ENCODE data around the gene LYL1.

The LYL1 gene

DNA sequence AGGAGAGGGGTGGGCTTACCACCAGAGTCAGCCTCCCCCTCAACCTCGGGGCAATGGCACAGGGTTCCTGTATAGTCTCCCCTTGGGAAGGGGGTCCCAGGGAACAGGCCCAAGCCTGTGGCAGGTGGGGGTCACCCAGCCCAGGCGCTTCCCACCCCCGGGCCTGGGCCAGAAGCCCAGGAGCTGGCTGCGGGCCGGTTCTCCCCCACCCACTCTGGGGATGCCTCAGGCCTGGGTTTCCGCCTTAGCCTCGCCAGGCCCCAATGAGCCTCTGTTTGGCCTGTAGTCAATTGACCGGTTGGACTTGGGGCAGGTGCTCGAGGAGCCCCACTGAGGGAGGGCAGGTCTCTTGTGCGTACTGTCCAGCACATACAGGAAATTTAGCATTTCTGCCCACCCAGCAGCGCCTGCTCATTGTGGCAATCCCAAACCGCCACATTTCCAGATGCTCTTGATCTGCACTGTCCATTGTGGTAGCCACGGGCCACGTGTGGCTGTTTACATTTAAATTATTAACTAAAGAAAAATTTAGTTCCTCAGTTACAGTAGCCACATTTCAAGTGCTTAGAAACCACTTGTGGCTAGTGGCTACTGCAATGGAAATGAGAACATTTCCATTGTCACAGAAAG lies 9.9 kb downstream of the LYL1 start:
- DNase-seq (ENCODE audit: low read depth): no peak

DNA sequence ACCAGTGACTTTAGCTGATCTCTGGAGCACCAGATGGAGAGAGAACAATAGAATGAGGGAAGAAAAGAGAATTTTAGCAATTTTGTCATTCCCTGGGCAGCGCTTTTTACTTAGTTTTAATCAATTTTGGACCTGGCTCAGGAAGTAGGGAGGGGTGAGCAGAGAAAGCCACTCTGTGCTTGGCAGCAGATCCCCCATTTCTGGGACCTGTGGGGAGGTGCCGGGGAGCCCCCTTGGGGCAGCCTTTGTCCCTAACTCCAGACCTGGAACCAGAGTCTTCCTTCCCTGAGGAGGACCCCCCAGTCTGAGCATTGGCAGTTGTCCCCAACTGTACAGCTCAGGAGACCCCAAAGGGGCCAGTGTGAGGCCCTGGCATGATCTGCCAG lies 10.5 kb downstream of the LYL1 start:
- no peak for DNase-seq (ENCODE audit: low read depth)

DNA sequence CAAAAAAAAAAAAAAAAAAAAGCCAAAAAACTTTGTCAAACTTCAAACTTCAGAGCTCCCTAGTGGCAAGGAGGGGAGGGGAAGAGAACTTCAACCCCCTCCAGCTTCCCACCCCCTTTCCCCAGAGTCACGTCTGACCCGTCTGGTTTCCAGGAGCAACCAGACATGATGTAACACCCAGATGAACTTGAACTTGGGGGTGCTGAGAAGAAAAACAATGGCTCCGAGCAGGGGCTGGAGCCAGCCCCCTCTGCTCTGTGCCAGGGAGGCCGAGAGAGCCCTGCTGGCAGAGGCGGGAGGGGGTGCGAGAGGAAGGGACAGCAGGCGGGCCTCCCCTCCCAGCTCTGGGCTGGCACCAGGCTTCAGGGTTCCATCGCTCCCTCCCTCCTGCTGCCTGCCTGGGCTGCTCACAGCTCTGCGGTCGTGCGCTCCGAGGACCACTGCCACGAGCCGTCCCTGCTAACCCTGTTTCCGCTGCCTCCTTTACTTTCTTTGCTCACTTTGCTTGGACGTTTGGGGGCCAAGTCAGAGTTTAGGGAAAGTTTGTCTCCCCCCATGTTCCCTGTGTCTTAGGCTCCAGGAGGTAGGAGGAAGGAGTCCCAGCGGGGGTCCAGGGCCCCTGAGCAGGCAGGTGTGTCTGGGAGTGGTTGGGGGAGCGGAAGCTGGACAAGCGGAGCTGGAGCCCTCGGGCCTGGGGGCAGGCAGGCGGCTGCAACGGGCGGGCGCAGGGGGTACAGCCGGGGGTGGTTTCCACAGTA lies 11.1 kb downstream of the LYL1 start:
- DNase-seq (ENCODE audit: low read depth): no peak

DNA sequence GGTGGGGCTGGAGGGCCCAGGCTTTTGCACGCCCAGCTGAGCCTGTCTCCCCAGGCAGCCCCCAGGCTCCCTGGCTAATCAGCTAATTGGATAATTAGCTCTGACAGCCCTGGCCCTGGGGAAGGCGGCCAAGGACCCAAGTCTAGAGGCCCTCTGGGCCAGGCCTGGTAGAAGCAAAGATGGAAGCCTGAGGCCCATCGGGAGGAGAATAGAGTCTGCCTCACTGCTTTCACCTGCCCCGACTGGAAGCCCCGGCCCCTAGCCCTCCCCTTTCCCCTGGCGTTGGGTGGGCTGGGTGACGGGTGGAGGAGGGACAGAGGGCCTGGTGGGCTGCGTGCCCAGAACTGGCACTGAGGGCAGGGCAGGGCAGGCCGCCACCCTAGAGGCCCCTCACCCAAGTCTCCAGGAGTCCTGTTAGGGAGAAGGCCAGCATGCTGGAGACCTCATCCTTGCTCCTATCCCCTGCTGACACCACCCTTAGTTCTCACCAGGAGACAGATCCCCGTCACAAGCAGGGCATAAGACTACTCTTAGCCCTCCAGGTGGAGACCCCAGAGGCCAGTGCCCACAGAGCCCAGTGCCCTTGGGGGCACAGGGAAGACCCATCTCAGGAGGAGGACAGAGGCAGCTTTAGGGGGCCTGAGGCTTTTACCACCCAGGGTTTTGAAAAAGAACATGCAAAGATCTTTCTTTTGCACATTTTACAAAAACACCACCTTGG lies 12.0 kb downstream of the LYL1 start:
- no peak for DNase-seq (ENCODE audit: low read depth)

DNA sequence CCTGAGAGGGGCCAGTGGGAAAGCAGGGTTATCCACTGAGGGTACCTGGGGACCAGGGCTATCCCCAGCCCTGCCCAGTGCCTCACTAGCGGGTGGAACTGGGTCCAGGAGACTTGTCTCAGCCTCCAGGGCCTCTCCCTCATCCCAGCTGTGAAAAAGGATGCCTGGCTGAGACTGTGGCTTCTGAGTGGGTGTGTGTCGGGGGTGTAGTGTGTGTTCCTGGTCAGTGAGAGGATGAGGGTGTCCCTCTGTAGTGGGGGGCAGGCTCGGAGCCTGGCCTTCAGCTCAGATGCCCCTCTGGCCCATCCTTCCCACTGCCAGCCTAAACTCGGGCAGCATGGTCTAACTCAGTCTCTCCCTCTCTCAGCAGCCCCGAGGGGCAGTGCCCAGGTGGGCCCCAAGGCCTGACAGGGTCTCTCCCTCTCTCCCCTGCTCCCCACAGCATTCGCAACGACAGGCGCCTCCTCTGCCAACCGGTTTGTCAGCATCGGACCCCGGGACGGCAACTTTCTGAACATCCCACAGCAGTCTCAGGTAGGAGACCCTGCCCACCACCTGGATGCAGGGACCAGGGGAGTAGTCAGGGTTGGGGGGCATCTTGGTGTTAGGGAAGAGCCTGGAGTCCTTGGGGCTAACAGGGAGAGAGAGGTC lies 12.7 kb downstream of the LYL1 start:
- no peak for DNase-seq (ENCODE audit: low read depth)

DNA sequence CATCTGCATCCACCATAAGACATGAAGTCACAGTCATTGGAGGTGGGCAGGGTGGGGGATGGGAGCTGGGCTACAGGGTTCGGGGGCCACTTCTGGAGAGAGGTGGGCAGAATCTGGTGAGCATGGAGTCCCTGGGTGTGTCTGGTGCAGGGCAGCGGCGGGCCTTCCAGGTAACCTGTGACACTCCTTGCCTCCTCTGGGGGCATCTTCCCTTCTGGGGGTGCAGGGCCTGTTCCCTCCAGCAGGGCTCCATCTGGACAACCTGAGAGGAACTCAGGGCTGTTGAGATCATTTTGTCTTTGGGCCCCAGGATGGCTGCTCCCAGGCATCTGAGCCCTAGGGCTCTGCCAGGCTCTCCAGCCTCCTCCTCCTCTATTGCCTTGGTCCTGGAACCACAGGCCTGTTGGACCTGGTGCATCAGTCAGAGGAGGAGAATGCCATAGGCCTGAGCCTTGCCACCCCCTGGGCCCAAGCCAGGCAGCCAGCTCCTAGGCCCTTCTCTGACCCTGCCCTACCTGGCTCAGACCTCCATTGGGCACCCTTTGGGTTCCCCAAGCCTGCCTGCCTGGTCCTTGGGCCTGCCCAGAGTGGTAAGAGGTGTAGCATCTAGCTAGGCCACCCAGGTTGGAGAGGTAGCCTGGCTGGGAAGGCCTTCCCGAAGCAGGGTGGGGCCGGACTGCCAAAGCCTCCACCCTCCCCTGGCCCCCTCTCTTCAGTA lies 13.4 kb downstream of the LYL1 start:
- DNase-seq (ENCODE audit: low read depth): no peak

DNA sequence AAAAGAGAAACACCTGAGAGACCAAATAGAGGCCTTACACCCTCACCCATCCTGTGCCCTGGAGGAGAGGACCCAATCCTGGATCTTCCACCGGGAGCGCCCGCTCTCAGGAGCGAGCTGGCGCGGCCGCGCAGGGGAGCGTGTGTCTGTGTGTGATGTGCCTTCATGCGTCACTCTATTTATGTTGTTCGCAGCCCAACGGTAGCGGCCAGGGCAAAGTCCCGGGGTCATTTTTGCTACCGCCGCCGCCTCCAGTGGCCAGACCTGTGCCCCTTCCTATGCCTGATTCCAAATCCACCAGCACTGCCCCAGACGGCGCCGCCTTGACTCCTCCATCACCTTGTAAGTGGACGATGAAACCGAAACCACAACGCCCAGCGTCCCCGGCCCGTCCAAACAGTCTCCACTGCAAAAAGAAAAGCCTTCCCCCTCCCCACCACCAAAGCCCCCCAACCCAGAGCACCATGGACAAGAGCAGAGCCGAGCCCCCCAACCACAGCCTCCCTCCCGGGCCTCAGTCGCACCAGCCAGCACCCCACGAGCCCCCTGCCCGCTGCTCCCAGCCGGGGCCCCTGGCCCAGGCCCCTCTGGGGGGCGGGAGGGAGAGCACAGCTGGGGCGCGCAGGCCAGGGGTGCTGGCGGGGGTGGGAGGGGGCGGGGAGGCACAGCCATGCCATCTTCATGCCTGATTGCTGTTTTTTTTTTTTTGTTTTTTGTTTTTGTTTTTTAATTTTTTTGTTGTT lies 14.7 kb downstream of the LYL1 start:
- no peak for DNase-seq (ENCODE audit: low read depth)

DNA sequence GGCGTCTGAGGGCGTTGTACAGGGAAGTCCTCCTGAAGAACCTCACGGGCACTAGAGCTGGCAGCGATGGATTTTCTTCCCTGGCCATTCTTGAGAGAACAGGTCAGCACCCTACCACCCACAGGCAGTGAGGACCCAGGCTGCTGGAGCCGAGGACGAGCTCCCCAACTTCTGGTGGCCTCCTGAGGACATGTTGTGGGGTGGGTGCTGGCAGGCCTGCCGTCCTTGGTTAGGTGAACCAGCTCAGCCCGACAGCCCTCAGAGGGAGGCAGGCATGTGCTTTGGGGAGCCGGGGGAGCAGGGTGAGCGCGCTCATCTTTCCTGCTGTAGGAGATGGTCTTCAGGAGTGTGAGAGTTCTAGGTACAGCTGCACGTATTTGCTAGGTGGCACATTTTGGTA lies 15.4 kb downstream of the LYL1 start:
- no peak for DNase-seq (ENCODE audit: low read depth)

DNA sequence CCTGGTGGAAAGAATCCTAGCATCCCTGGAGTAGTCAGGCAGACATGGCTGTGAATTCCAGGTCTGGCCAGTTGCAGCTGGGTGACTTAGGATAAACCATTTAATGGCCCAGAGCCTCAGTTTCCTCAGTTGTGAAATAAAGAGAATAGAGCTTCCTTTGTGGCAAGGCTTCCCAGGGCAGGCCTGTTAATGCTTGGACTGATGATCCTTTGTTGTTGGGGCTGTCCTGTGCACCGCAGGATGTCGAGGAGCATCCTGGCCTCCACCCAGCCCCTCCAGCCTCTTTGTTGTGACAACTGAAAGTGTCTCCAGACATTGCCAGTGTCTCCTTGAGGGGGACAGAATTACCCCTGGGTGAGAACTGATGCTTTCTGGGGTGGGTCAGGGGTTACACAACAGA lies 16.3 kb downstream of the LYL1 start:
- no peak for DNase-seq (ENCODE audit: low read depth)

DNA sequence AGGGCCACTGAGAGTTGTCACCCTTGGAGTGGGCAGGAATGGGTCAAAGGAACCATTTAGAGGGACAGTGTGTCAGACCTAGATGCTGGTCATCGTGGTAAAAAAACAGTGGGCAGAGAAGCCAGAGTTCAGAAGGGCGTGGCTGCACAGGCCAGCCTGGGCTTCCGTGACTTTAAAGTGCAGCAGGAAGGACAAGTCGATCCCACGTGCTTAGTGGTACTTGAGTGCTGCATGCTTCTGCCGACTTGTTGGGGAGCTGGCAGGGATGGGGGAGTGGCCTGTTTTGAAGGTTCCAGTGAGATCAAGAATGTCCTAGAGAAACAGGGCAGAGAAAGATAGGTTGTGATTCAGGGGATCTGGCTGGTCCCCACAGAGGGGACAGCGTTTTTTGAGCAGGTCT lies 17.0 kb downstream of the LYL1 start:
- no peak for DNase-seq (ENCODE audit: low read depth)

DNA sequence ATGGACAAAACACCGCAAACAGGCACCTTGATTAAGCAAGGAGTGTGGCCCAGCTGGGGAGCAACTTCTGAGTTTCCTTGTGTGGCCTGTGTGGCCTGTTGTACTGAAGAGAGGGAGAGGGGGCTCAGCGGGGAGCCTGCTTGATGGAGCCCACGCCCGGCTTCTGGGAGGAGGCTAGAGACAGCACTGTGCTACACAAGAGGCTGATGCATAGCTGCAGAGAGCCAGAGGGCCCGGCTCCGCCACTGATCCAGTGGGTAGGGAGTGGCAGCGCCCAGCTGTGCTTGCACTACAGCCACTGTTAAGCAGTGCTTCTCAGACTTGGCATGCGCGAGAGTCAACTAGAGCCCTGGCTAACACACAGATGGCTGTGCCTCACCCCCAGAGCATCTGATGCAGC lies 19.0 kb downstream of the LYL1 start:
- DNase-seq (ENCODE audit: low read depth): no peak

DNA sequence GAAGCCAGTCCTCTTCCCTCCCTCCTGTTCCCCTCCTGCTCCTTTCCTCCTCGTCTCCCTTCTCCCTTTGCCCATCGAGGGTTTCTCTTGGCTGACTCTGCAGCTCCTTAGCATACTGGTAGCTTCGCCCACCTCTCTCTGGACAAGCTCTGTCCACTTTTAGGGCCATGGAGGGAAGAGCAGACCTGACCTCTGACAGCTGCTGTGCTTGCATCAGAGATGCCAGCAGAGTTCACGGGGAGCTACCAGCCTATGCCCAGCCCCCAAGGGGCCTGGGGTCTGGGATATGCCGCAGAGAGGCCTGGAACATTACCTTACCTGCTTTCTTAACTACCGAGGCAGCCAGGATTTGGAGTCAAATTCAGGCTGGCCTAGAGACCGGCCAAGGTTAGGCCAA lies 19.7 kb downstream of the LYL1 start:
- no peak for DNase-seq (ENCODE audit: low read depth)

DNA sequence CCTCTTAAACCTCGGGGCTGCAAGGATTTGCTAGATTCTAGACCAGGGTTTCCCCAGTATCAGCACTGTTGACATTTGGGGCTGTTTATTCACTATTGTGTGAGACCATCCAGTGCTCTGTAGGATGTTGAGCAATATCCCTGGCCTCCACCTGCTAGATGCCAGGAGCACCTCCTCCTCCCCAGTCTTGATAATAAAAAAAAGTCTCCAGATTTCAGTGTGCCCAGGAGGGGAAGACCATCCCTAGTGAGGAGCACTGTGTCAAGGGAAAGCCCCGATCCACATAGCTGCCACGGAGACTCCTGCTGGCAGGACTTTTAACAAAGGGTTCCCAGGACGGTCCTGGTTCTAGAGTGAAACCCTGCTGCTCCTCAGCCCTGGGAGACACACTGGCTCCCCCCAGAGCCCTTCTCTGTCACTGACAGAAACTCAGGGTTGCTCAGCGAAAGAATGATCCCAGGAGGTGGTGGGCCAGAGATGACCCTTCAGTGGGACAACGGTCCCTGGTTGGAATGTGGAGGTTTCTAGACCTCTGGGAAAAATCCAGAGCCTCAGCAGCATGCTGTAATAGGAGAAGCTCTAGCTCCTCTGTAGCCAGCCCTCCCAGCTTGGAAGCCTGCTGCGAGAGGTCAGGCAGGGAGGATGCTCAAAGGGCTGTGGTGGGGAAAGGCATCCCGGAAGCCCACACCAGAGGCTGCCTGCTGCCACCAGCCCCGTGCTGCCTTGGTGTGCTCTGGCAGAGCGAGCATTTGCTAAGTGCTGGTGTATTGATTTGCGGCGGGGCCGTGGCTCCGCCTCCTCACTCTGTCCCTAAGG lies 20.3 kb downstream of the LYL1 start:
- no peak for DNase-seq (ENCODE audit: low read depth)

DNA sequence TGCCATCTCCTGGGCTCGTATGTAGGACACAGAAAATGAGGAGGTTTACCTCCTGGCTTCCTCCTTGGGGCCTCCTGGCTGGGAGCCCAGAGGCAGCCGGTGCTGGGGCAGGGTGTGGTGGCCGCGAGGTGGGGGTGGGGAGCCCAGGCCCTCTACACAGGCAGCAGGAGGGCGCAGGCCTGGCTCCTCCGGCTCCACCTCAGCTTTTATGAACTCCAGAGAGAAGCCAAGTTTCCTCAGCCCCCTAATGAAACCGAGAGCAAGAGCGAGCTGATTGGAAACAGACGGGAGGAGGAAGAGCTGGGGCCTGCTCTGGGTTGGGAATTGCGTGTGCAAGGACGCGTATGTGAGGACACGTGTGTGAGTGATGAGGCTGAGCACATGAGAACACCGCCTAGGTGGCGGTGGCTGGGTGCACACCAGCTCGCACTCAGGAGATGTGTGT lies 23.1 kb downstream of the LYL1 start:
- no peak for DNase-seq (ENCODE audit: low read depth)

DNA sequence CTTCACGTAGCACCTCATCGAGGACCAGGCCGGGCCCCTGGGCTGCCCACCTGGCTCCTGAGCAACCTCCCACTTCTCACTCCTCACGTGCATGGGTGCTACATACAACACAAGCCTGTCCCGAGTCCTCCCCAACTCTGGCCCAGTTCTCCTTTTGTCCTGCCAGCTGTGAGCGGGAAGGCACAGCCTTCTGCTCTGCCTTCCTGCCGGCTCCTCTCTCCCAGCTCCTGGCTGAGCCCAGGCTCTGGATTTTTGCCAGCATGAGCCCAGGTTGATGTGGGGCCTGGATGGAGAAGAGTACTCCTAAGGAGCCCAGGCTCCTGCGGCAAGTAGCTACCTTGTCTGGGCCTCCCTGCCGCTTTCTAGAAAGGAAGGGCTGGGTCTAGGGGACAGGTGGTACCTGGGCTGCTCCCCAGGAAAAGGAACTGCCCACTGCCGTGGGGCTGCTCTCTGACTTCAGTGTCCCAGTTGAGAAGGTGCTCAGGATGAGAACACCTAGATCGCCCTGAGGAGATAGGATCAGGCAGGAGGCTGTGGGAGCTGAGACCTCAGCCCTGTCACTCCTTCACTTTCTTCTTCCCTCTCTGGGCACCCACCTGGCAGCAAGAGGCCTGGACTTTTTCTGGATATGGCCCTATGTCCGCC lies 23.6 kb downstream of the LYL1 start:
- no peak for DNase-seq (ENCODE audit: low read depth)

DNA sequence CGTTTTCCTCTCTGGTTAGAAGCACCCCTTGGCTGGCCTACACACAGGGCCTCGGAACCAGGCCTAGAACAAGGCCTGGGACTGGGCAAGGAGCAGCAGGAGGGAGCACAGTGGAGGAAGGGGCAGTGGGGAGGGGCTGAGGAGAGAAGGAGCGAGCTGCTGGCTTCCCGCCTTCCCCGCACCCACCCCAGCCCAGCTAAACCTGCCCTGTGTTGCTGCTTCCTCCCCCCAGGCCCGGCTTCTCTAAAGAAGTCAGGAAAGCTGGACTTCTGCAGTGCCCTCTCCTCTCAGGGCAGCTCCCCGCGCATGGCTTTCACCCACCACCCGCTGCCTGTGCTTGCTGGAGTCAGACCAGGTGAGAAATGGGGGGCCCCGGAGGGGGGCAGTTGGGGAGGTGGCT lies 24.3 kb downstream of the LYL1 start:
- no peak for DNase-seq (ENCODE audit: low read depth)

DNA sequence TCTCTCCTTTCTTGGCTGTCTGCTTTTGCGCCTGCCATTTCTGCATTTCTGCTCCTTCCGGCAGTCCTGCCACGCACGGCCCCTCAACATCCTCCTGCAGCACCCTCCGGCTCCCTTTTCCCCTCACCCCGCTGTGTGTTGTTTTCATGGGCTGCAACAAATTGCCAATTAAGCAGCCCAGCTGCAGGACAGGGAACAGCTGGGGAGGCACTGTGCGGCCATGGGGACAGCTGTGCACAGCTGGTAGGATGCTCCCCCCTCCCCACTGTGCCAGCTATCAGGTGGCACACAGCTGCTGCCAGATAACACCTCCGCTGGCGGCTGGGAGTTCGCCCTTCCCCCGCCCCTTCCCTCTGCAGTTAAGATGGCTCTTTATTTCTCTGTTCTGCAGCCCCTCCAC lies 25.4 kb downstream of the LYL1 start:
- DNase-seq (ENCODE audit: low read depth): no peak

DNA sequence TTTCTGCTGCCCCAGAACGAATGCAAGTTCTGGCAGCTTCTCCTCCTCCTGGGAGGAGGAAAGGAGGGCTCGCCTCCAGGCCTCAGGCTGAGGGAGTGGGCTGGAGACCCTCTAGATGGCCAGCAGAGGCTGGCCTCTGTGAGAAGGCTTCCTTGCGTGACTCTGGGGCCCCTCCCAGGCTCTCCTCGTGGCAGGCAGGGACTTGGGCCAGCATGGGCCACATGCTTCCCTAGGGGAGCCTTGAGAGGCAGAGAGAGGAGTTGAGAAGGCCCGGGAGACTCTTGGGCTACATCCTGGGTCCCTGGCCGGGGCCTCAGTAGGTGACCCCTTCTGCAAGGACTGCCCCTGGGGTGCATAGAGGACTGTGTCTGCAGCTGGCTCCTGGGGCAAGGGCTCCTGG lies 25.9 kb downstream of the LYL1 start:
- DNase-seq (ENCODE audit: low read depth): no peak

DNA sequence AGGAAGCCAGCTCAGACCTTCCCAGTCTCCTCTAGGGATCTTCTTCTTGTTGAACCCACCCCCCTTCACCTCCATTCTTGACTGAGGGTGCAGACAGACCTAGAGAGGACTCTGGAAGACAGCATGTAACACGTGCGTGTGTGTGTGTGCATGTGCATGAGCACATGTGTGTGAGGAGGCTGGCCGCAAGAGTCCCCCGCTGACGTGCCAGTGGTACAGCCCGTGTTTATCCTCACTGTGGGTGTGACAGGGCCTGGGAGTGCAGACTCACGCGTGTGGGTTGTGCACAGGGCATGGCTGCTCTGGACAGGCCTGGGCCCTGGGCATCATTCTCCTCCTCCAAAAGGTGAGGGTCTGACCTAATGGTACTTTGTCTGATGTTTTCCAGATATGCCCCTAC lies 26.3 kb downstream of the LYL1 start:
- DNase-seq (ENCODE audit: low read depth): no peak

DNA sequence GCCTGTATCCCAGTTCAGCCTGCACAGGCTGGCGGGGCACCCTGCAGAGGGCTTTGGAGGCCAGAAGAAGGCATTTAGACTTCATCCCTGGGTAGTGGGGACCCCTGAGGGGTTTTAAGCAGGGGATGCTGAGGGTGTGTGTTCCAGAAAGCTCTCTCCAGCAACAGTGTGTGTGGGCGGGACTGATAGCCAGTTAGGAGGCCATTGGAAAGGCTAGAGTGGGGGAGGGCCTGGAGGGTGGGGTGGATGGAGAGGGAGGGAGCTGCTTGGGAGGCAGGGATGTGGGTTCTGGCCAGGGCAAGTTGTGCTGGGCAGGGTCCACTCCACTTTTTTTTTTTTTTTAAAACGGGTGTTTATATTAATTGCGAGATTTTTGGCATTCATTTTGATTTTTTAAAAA lies 28.3 kb downstream of the LYL1 start:
- no peak for DNase-seq (ENCODE audit: low read depth)
